ENCODE measurements around the gene PIGBOS1.
"Not testable (repeated sequence)": the region's sequence is repeated elsewhere in the genome, so short reads cannot be mapped to it uniquely, and the experiment has no call there.

The PIGBOS1 gene

DNA sequence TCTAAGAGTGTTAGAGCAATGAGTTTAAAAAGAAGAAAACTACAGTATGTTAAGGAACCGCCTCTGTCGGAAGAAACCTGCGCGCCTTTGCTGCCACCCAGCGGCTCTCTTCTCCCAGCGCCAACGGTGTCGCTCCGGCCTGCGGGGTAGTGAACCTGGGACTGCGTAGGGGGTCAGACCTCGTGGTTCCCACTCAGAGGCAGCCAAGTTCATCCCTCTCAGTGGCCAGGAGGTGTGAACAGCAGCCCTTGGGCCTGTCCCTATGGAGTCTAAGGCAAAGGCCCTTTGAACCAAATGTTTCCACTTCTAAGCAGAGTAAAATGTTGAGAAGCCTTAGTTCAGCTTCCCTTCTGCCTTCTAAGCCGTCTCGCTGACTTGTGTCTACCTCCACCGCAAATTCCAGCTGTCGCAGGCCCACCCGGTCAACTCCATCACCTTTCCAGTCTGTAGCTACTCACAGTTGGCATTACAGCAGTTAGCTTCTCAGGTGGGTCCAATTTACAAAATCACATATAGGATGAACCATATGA lies 28.3 kb downstream of the PIGBOS1 start:
- peak; percentile 74 for DNase-seq

DNA sequence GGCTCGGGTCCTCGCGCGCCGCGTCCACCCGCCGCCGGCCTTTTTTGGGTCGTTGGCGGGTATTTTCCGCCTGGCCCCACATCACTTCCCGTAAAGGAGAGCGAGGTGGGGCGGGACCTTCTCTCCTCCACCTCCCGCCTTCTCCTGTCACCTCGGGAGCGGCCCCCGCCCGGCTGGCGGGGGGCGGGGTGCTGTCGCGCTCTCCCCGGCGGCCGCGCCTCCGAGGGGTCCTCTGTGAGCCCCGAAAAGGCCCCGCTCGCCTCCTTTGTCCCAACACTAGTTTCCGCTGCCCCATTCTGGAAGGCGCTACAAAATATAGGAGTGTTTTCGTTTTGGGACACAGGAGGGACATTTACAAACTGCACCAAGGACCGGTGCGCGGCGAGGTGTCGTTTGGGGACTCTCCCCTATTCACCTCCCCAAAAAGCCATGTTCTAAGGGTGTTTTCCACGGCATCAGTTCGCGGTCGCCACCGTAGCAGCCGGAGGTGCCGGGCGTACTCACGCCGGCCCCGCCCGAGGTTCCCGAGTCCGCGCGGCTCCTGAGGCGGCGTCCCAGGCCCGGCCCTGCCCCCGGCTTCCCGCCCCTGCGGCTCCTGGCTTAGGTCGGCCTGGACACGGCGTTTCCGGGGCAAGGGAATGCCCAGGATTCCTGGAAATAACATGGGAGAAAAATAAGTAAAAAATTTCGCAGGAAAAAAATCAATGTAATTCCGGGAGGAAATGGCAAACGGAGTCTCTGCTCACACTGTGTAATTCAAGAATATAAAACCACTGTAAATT lies 29.0 kb downstream of the PIGBOS1 start, which contains the start of gene RAB27A:
Gene RAB27A, minus strand, starts transcription at position 68 of the 782 bp plus-strand sequence. CDS start 54,879 bp downstream, outside the sequence.
- DNase-seq: peak; percentile 49

DNA sequence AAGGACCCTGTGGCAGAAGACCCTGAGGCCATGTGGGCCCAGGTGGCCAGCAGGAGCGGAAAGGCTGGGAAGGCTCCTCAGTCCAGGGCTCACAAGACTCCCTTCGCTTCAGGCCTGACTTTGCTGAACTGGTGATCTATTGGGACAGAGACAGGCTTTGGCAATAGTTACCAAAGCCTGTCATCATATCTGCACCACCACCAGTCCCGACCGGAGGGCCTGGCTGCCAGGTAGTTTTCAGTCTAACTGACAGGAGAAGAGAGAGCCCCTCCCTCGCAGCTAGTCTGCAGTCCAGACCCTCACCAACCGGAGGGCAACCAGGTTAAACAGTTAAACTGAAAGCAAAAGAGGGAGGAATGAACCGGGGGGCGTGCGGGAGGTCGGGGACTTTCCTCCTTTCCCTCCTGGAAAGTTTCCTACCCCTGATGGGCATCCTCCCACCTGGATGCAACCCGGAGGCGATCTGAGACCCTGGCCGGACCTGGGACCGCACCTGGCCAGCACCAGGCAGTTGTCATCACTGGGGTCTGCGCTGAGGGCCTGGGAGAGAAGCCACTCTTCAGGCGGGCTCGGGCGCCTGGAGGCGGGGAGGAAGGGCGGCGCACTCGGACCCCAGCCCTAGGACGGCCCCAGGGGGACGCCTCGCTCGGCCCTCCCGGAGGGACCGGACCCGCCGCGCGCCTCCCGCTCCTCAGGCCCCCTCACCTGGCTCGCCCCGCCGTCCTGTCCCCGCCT lies 29.7 kb downstream of the PIGBOS1 start:
- peak; percentile 59 for DNase-seq

DNA sequence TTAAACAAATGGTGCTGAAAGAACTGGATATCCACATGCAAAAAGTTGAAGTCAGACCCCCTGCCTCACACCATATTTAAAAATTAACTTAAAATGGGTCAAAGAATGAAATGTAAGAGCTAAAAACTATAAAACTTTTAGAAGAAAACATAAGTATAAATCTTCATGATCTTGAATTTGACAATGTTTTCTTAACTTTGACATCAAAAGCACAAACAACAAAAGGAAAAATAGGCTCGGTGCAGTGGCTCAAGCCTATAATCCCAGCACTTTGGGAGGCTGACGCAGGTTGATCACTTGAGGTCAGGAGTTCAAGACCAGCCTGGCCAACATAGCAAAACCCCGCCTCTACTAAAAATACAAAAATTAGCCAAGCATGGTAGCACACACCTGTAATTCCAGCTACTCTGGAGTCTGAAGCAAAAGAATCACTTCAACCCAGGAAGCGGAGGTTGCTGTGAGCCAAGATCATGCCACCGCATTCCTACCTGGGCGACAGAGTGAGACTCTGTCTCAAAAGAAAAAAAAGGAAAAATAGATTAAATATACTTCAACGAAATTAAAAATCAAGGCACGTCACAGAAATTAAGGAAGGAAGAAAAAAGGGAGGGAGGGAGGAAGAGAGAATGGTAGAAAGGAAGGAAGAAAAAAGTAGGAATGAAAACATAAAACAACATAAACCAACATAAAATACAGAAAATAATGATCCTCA lies 30.8 kb downstream of the PIGBOS1 start:
- no peak for DNase-seq

GRCh38 chr15:55286442-55287189 lies 32.3 kb downstream of the PIGBOS1 start:
- DNase-seq: not testable (repeated sequence)

DNA sequence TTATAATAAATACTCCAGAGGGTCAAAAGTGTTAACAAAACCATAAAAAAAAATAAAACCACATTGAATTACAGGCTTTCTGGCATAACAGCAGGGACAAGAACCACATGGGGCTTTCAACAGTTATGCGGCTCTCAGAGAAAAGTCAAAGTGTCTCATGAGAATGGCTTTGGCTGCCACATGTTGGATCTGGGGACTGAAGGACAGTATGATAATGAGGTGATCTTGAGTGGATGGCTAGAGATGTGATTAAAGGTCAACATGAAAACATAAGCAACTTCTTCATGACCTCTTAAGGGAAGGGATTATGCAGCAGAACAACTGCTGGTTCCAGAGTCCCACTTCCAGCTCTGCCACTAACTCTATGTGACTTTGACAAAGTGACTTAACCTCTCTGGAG lies 34.5 kb downstream of the PIGBOS1 start:
- no peak for DNase-seq

- DNase-seq: no peak
Observed at GRCh38 chr15:55283379-55284147, 35.4 kb downstream of the PIGBOS1 start.

- DNase-seq: no peak
Observed at GRCh38 chr15:55282284-55282833, 36.6 kb downstream of the PIGBOS1 start.

- no peak for DNase-seq
Observed at GRCh38 chr15:55281517-55282228, 37.2 kb downstream of the PIGBOS1 start.

GRCh38 chr15:55280589-55280988 lies 38.3 kb downstream of the PIGBOS1 start:
- DNase-seq: not testable (repeated sequence)

DNA sequence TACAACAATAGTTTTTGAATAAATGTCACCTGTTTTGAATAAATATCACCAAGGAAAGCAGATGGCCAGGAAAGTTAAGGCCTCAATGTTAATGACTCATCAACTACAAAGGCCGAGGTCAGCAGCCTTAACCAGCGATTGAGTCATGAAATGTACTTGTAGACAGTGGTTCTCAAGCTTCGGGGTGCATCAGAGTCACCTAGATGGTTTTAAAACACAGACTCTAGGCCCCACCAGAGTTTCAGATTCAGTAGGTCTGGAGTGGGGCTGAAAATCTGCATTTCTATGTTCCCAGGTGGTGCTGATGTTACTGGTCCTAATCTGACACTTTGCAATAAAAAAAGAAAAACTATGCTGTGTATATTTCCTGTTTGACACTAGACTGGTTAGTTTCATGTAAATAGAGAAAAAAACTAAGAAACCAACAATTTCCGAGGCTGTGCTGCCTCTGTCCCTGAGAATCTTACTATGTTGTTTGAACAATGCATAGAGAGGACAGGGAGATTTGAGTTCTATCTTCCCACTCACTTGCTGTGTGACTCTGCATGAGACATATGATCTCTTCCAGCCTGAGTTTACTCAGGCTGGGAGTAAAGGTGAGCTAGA lies 39.1 kb downstream of the PIGBOS1 start:
- no peak for DNase-seq

DNA sequence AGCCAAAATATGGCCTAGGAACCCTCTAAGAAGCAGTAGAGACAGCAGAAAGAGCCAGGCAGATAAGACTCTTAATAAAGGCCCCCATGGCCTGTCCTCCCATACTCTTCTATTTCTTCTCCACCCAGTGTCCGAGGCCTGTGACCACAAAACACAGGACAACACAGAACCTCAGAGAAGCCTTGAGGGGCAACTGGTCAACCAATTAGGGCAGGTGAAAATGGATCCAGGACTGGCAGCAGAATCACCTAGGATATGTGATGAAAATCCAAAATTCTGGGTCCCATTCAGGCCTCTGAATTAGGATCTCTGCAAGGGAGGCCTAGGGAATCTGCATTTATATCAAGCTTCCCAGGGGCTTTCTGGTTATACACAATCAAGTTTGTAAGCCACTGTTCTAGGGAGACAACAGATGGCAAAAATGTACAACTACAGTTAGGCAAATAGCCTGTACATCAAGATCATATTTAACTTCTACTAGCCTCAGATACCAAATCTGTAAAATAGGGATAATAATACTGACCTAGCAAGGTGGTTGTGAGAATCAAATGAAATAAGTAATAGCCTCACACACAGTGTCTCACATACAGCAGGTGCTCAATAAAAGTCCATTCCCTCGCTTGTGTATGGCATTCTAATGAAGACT lies 39.7 kb downstream of the PIGBOS1 start:
- DNase-seq: no peak

DNA sequence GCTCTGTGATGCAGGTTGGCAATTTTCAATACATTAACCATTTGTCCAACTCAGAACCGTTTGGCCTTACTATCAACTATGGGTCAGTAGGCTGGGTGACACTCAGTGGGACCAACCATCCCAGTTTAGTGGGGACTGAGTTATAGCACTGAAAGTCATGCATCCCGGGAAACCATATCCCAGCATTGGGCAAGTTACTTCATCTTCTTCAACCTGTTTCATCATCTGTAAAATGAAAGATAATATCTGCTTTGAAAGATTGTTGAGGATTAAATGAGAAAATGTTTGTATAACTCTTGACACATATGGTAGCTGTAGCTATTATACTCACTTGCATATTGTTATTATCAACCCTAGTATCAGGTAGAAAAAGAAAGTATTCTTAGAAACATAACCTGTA lies 41.2 kb downstream of the PIGBOS1 start:
- DNase-seq: no peak

GRCh38 chr15:55277116-55277564 lies 41.8 kb downstream of the PIGBOS1 start:
- no peak for DNase-seq

DNA sequence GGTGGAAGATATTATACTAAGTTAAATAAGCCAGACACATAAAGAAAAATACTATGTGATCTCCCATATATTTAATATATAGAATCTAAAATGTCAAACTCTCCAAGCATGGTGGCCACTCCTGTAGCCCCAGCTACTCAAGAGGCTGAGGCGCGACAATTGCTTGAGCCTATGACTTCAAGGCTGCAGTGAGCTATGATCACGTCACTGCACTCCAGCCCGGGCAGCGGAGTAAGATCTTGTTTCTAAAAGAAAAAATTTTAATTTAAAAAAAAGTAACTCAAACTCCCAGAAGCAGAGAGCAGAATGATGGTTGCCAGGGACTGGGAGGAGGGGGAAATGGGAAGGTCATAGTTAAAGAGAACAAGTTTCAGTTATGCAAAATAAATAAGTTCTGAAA lies 42.6 kb downstream of the PIGBOS1 start:
- DNase-seq: no peak

DNA sequence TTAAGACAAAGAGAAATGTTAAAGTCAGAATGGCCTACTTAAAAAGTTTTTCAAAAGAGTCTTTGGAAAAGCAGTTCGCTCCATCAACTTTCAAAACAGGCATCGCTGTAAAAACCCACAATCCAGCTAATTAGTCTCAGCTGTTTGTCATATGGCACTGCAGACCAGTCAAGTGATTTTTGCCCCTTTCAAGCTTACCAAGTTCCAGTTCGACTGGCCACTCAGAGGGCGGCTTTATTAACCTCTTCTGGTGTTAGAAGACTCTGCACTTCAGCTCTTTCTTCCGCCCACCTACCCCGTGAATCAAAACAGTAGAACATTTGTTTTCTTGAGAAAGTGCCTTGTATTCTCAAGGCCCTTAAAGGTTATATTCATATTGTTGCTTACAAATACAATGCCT lies 48.6 kb downstream of the PIGBOS1 start:
- no peak for DNase-seq

DNA sequence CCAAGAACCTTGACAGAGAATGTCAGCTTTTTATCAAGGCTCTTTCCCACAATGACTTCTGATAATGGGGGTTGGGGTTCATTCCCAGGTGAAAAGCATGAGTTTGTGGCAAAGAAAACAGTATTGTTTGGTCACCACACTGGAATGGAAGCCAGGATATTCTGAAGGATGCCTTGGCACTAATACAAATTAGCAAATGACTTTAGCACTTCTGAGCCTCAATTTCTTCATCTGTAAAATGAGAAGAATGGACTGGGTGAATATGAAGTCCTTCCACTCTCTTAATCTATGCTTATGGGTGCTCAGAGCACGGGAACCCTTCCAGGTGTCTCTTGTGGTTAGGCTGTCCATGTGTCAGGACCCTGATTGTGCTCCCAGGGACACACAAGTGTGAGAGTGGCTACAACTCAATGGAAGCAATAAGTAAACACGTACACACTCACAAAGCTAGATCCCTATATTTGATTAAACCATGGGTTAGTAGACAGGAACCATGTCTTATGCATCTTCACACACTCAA lies 50.7 kb downstream of the PIGBOS1 start:
- no peak for DNase-seq

- no peak for DNase-seq
Observed at GRCh38 chr15:55267401-55268175, 51.3 kb downstream of the PIGBOS1 start.
